Measurements from ENCODE around the gene UNC5A. TPM values are rescaled to one million over a fixed set of nuclear protein-coding genes. Genes with fewer than 3 reads are reported as not detected.

The UNC5A gene
- total RNA-seq, 4 donors from 2014 or later = not detected

GRCh38 chr5:176800024-176800423 lies 10.3 kb upstream of the UNC5A start:
- WGBS, 2 donors = 91 to 97% methylated on average over 6 of the region's 6 CpGs
- H3K27ac ChIP-seq = no peak overlapping the region
- DNase-seq (ENCODE audit: low spot score in 2 of 2) = no peak
- peaks cover 0 to 50% of the 10 kb centered on the region in 2 donors for H3K27me3 ChIP-seq
- H3K36me3 ChIP-seq = no peaks in the 10 kb centered on the region
- H3K9me3 ChIP-seq = no peaks in the 10 kb centered on the region
- H3K4me3 ChIP-seq = no peak overlapping the region
- no peaks in the 10 kb centered on the region for H3K4me1 ChIP-seq
- TF ChIP-seq, protein P1, sequence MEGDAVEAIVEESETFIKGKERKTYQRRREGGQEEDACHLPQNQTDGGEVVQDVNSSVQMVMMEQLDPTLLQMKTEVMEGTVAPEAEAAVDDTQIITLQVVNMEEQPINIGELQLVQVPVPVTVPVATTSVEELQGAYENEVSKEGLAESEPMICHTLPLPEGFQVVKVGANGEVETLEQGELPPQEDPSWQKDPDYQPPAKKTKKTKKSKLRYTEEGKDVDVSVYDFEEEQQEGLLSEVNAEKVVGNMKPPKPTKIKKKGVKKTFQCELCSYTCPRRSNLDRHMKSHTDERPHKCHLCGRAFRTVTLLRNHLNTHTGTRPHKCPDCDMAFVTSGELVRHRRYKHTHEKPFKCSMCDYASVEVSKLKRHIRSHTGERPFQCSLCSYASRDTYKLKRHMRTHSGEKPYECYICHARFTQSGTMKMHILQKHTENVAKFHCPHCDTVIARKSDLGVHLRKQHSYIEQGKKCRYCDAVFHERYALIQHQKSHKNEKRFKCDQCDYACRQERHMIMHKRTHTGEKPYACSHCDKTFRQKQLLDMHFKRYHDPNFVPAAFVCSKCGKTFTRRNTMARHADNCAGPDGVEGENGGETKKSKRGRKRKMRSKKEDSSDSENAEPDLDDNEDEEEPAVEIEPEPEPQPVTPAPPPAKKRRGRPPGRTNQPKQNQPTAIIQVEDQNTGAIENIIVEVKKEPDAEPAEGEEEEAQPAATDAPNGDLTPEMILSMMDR (IDR thresholded peaks at IDR 0.05) = no peak
- TF ChIP-seq EP300 (IDR thresholded peaks at IDR 0.05) (no peak), POLR2A (IDR thresholded peaks at IDR 0.05) (no peak)

GRCh38 chr5:176802116-176802784 lies 8.1 kb upstream of the UNC5A start:
- DNase-seq (ENCODE audit: low spot score in 2 of 2) = no peak
- Histone ChIP-seq H3K4me3 (no peak overlapping the region), H3K9me3 (no peaks in the 10 kb centered on the region), H3K27ac (no peak overlapping the region), H3K36me3 (no peaks in the 10 kb centered on the region), H3K4me1 (no peaks in the 10 kb centered on the region), H3K27me3 (peaks cover 0 to 34% of the 10 kb centered on the region in 2 donors)
- TF ChIP-seq EP300 (IDR thresholded peaks at IDR 0.05) = no peak
- TF ChIP-seq, protein P1 (IDR thresholded peaks at IDR 0.05) = no peak
- no peak for TF ChIP-seq POLR2A (IDR thresholded peaks at IDR 0.05)
- 89 to 90% methylated on average over 6 to 8 of the region's 8 CpGs for WGBS, 2 donors

DNA sequence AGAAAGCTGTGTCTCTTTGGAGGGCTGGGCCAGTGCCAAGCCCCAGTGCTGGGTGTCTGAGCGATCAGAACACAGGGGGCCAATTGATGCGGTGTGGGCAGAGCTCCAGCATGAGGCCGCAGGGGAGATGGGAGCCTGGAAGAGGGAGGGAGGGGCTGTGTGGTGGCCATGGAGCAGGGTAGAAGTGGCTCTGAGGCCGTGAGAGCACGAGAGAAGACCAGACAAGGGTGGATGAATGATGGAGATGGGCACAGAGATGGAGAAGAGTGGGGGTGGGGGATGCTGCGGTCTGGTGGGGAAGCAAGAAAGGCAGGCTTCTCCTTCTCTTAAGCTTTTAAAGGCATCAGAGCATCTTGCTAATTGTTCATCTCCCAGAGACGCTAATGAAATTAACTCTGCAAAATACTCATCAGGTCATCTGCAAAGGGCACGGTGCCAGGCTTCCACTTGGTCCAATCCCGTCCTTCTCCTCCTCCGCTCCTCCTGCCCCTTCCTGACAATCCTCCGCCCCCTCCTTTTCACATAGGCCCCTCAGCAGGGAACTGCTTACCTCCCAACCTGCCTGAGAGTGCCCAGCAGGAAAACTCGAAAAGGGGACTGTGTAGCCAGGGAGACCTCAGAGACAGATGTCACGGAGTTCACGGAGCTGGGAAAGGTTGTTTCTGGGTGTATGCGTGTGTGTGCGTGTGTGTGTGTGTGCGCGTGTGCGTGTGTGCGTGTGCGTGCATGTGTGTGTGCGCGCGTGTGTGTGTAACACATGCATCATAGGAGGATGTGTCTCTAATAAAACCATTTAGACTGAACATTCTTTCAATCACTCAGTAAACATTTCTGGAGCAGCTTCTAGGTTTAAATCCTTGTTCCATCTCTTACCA lies 7.1 kb upstream of the UNC5A start:
- Histone ChIP-seq H3K27ac (no peak overlapping the region), H3K36me3 (no peaks in the 10 kb centered on the region), H3K4me1 (no peaks in the 10 kb centered on the region), H3K9me3 (no peaks in the 10 kb centered on the region), H3K27me3 (peaks cover 0 to 27% of the 10 kb centered on the region in 2 donors), H3K4me3 (no peak overlapping the region)
- WGBS, 2 donors = 56 to 60% methylated on average over 24 of the region's 24 CpGs
- no peak for DNase-seq (ENCODE audit: low spot score in 2 of 2)
- TF ChIP-seq, protein P1 (IDR thresholded peaks at IDR 0.05) = no peak
- TF ChIP-seq POLR2A (IDR thresholded peaks at IDR 0.05) = no peak
- no peak for TF ChIP-seq EP300 (IDR thresholded peaks at IDR 0.05)

- 43 to 49% methylated on average over 8 of the region's 8 CpGs for WGBS, 2 donors
- DNase-seq (ENCODE audit: low spot score in 2 of 2) = no peak
- peaks cover 0 to 32% of the 10 kb centered on the region in 2 donors for H3K27me3 ChIP-seq
- H3K9me3 ChIP-seq = no peaks in the 10 kb centered on the region
- H3K27ac ChIP-seq = no peak overlapping the region
- TF ChIP-seq, protein P1 (IDR thresholded peaks at IDR 0.05) = no peak
- no peak for TF ChIP-seq EP300 (IDR thresholded peaks at IDR 0.05)
- TF ChIP-seq POLR2A (IDR thresholded peaks at IDR 0.05) = no peak
- no peaks in the 10 kb centered on the region for H3K36me3 ChIP-seq
- peaks cover 0 to under 1% (median 0%) of the 10 kb centered on the region in 4 donors for H3K4me1 ChIP-seq
- no peak overlapping the region for H3K4me3 ChIP-seq
Observed at GRCh38 chr5:176803943-176804498, 6.3 kb upstream of the UNC5A start.
